Vagina (tissue), 2 donors: Measurements from ENCODE around the gene RPA3. TPM values are rescaled to one million over a fixed set of nuclear protein-coding genes. Genes with fewer than 3 reads are reported as not detected.

Experiments
- DNase-seq, 2 donors: peaks; one replicate each; pipeline ENCODE4 v3.0.0-alpha.2; 2017; ENCODE audit errors: extremely low spot score in 2 of 2
- H3K27ac ChIP-seq: fragments of 200-600 bp; sonication (generic); one replicate; pipeline ENCODE4 v1.5.1; 2019
- H3K27me3 ChIP-seq: fragments of 200-600 bp; sonication (generic); one replicate; pipeline ENCODE4 v1.5.1; 2019
- H3K36me3 ChIP-seq, 2 donors: fragments of 200-600 bp; sonication (generic); one replicate each; pipeline ENCODE4 v1.5.1; 2017 to 2019
- H3K4me1 ChIP-seq: fragments of 200-600 bp; sonication (generic); one replicate; pipeline ENCODE4 v1.5.1; 2019
- H3K4me3 ChIP-seq, 2 donors: fragments of 200-600 bp; sonication (generic); 1 replicate in 1 of 2; 2 replicates in 1 of 2; pipeline ENCODE4 v1.5.1; 2016 to 2019
- H3K9me3 ChIP-seq: fragments of 200-600 bp; sonication (generic); one replicate; pipeline ENCODE4 v1.5.1; 2019
- CTCF ChIP-seq, 3 experiments: fragments of 450-650 bp in 2 of 3; fragments of 200-600 bp in 1 of 3; sonication (generic) in 1 of 3; IDR thresholded peaks; one replicate each; pipeline ENCODE4 v1.5.1; 2017 to 2019; ENCODE audit warnings: antibody characterized with exemption in 3 of 3, mild to moderate bottlenecking in 2 of 3, moderate library complexity in 2 of 3
- POLR2A ChIP-seq, 2 donors: fragments of 450-650 bp; IDR thresholded peaks; one replicate each; pipeline ENCODE4 v1.6.1; 2017; ENCODE audit warnings: antibody characterized with exemption in 2 of 2, mild to moderate bottlenecking in 2 of 2, moderate library complexity in 2 of 2
- POLR2AphosphoS5 ChIP-seq, 2 donors: sonication (generic); formaldehyde crosslinking; IDR thresholded peaks; one replicate each; pipeline ENCODE4 v1.9.0; 2017; ENCODE audit warnings: antibody characterized with exemption in 2 of 2, mild to moderate bottlenecking in 2 of 2, low read depth in 1 of 2; ENCODE audit not compliant: insufficient read depth in 1 of 2
- intact Hi-C: fragments of 100-400 bp; cut with DNase I; formaldehyde crosslinking; loops from one replicate; pipeline ENCODE4 v1.15.1; 2023
- total RNA-seq: library from RNA; depleted of rRNA; stranded (reverse); fragments of >200 nt; gene quantifications from one replicate; pipeline ENCODE4 v1.2.3, GENCODE V29; 2016

The RPA3 gene
- total RNA-seq, 1 donor from 2014 or later: 12.3 TPM

DNA sequence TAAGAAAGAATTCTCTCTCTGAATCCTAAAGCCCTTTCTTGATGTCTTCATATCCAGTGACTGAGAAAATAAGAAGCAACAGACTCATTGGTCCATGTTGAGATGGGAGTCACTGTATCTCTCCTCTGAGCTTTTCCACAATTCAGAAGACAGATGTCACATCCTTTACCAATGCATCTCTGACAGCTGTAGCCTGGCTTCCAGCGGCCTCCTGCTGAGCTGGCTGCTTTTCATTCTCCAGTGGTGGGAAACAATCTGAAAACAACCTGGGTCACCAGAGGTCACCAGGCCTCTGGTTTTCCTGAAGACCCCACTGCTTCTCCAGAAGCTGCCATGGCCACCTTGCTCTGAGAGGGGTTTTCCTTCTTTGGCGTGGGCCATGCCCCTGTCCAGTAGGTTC is 18.3 kb upstream of the RPA3 start:
- TF ChIP-seq POLR2A (IDR thresholded peaks at IDR 0.05) (no peak), CTCF (IDR thresholded peaks at IDR 0.05) (no peak), POLR2AphosphoS5 (IDR thresholded peaks at IDR 0.05; ENCODE audit: insufficient read depth in 1 of 2, low read depth in 1 of 2) (no peak)
- Histone ChIP-seq H3K9me3 (no peaks in the 10 kb centered on the region), H3K27me3 (no peaks in the 10 kb centered on the region), H3K4me3 (no peak overlapping the region), H3K36me3 (no peaks in the 10 kb centered on the region), H3K27ac (no peak overlapping the region), H3K4me1 (peaks cover 27% of the 10 kb centered on the region)
- DNase-seq: no peak
- intact Hi-C loops: no loop called here

DNA sequence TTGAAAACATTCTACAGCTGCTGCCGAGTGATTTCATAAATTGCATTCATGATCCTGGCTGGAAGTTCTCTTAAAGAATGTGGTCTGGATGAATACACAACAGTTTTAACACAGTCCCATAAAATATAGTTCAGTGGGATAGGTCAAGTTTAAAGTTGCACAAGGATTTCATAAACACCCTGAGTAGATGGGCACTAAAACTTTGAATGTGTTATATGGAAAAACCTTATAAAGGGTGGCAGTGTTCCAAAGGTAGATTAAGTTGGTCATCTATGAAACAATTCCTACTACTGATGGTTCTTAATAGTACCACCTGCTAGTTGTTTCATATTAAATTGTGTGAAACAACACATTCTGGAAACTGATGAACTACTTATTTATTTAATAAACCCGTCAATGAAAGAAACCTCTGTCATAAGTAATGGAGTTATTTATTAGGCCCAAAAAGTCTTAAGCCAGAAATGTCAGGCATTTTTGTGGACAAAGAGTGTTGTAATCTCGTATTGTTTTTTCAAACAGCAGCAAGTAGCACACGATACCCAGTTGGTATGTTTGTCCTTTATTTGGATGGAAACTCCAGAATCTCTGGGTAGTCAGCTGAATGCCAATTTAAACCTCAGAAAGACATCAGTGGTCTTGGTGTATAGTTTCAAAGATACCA is 14.3 kb upstream of the RPA3 start:
- Histone ChIP-seq H3K27ac (peak overlapping the region; percentile 21), H3K4me3 (no peak overlapping the region), H3K36me3 (no peaks in the 10 kb centered on the region), H3K4me1 (peaks cover 20% of the 10 kb centered on the region), H3K27me3 (no peaks in the 10 kb centered on the region), H3K9me3 (no peaks in the 10 kb centered on the region)
- intact Hi-C loops: no loop called here
- DNase-seq: no peak
- TF ChIP-seq CTCF (IDR thresholded peaks at IDR 0.05) (no peak), POLR2AphosphoS5 (IDR thresholded peaks at IDR 0.05; ENCODE audit: insufficient read depth in 1 of 2, low read depth in 1 of 2) (peak in 1 of 2 donors; percentile 21)

- Histone ChIP-seq H3K36me3 (no peaks in the 10 kb centered on the region), H3K4me1 (peaks cover 20% of the 10 kb centered on the region), H3K9me3 (no peaks in the 10 kb centered on the region), H3K27ac (peak overlapping the region; percentile 28), H3K4me3 (no peak overlapping the region), H3K27me3 (no peaks in the 10 kb centered on the region)
- no peak for DNase-seq
- no peak for TF ChIP-seq POLR2A (IDR thresholded peaks at IDR 0.05)
- TF ChIP-seq POLR2AphosphoS5 (IDR thresholded peaks at IDR 0.05; ENCODE audit: insufficient read depth in 1 of 2, low read depth in 1 of 2): no peak
- TF ChIP-seq CTCF (IDR thresholded peaks at IDR 0.05): no peak
- intact Hi-C loops: no loop called here
These were observed 13.3 kb upstream of the RPA3 start for GRCh38 chr7:7731732-7732131.

GRCh38 chr7:7720750-7721621 is 2.6 kb upstream of the RPA3 start:
- intact Hi-C loops: no loop called here
- Histone ChIP-seq H3K27me3 (no peaks in the 10 kb centered on the region), H3K36me3 (no peaks in the 10 kb centered on the region), H3K4me1 (peaks cover 15% of the 10 kb centered on the region), H3K27ac (no peak overlapping the region), H3K4me3 (no peak overlapping the region), H3K9me3 (no peaks in the 10 kb centered on the region)
- DNase-seq: no peak
- TF ChIP-seq POLR2A (IDR thresholded peaks at IDR 0.05) (no peak), CTCF (IDR thresholded peaks at IDR 0.05) (no peak)

GRCh38 chr7:7720193-7720592 is 1.8 kb upstream of the RPA3 start:
- Histone ChIP-seq H3K27me3 (no peaks in the 10 kb centered on the region), H3K9me3 (no peaks in the 10 kb centered on the region), H3K36me3 (no peaks in the 10 kb centered on the region), H3K4me1 (peaks cover 15% of the 10 kb centered on the region), H3K27ac (no peak overlapping the region), H3K4me3 (no peak overlapping the region)
- TF ChIP-seq CTCF (IDR thresholded peaks at IDR 0.05): no peak
- TF ChIP-seq POLR2A (IDR thresholded peaks at IDR 0.05): no peak
- no peak for TF ChIP-seq POLR2AphosphoS5 (IDR thresholded peaks at IDR 0.05; ENCODE audit: insufficient read depth in 1 of 2, low read depth in 1 of 2)
- DNase-seq: no peak
- intact Hi-C loops: no loop called here
